Activated naive CD4-positive, alpha-beta T cell treated with anti-CD3 and anti-CD28 coated beads, Interleukin-2, amount 50 U/mL, for 72 hours (primary cell): ENCODE data around the gene EYS. TPM values are rescaled to one million over a fixed set of nuclear protein-coding genes. Genes with fewer than 3 reads are reported as not detected.

Source experiments
- ATAC-seq, 2 donors: fragments of 150-1000 bp; cut with Tn5 transposase; 2 replicates each; pipeline ENCODE4 v1.10.0; 2021; ENCODE audit warnings: mild to moderate bottlenecking in 2 of 2, moderate library complexity in 2 of 2
- DNase-seq, 2 donors: peaks; one replicate each; pipeline ENCODE4 v3.0.0; 2021 to 2022; ENCODE audit warnings: low spot score in 2 of 2
- H3K27ac Mint-ChIP-seq, 2 donors: one replicate each; pipeline ENCODE4 v1.8.0; 2022; ENCODE audit warnings: mild to moderate bottlenecking in 2 of 2, mixed read lengths in 2 of 2
- H3K36me3 Mint-ChIP-seq, 2 donors: one replicate each; pipeline ENCODE4 v1.8.0; 2022; ENCODE audit warnings: mixed read lengths in 2 of 2
- H3K9me3 Mint-ChIP-seq, 2 donors: one replicate each; pipeline ENCODE4 v1.8.0; 2022; ENCODE audit warnings: mixed read lengths in 2 of 2
- total RNA-seq, 2 donors: library from RNA; stranded (reverse); gene quantifications; one replicate each; pipeline ENCODE4 v1.2.3, GENCODE V29; 2022

Gene EYS
- total RNA-seq, 2 donors from 2014 or later, result not detected

GRCh38 chr6:65221153-65221552 is 485.9 kb downstream of the EYS start:
- H3K36me3 Mint-ChIP-seq, result peaks cover 10 to 11% of the 10 kb centered on the region in 2 donors
- DNase-seq (no peak), ATAC-seq (no peak)
- H3K9me3 Mint-ChIP-seq, result peaks cover 22 to 36% of the 10 kb centered on the region in 2 donors
- H3K27ac Mint-ChIP-seq, result no peak overlapping the region

DNA sequence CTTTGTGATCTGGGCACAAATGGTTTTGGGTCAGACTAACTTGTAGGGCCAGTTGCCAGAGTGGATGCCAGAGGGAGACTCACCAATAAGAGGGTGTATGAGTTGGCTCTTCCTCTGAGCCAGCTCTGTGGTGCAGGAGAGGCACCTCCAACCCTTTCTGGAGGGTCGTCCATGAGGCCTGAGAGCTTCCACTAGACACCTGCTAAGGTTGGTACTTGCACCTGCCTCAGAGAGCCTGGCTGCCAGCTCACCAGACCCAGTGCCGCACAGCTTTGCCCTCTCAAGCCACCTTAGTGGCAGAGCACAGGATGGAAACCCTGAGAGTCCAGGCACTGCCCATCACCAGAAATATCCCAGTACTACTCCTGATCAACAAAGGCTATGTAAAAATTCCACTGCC is 504.3 kb downstream of the EYS start:
- no peaks in the 10 kb centered on the region for H3K36me3 Mint-ChIP-seq
- DNase-seq (no peak), ATAC-seq (no peak)
- peaks cover 31 to 34% of the 10 kb centered on the region in 2 donors for H3K9me3 Mint-ChIP-seq
- no peak overlapping the region for H3K27ac Mint-ChIP-seq

DNA sequence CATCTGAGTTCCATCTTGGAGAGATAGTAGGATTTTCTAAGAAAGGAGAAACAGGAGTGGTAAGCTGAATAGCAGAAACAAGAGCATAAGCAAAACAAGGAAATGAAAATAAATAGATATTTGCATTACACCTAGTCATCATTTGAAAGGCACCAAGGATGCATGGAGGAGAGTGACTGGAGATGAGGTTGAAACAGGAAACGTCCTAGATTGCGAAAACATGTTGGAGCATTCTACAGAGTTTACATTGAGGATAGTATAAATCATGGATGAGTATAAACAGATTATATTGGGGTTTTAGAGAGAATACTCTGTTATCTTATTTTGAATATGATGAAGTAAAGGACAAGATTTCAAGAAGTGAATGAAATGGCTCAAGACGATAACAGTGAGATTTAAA is 507.3 kb downstream of the EYS start:
- Mint-ChIP-seq H3K36me3 (no peaks in the 10 kb centered on the region), H3K9me3 (peaks cover 18 to 29% of the 10 kb centered on the region in 2 donors), H3K27ac (no peak overlapping the region)
- ATAC-seq, result no peak
- no peak for DNase-seq

GRCh38 chr6:65199121-65199520 is 507.9 kb downstream of the EYS start:
- no peak overlapping the region for H3K27ac Mint-ChIP-seq
- ATAC-seq, result no peak
- no peaks in the 10 kb centered on the region for H3K36me3 Mint-ChIP-seq
- H3K9me3 Mint-ChIP-seq, result peaks cover 18 to 29% of the 10 kb centered on the region in 2 donors
- DNase-seq, result no peak

- no peak for ATAC-seq
- Mint-ChIP-seq H3K36me3 (no peaks in the 10 kb centered on the region), H3K9me3 (peaks cover 3 to 5% of the 10 kb centered on the region in 2 donors), H3K27ac (no peak overlapping the region)
- DNase-seq, result no peak
Observed at GRCh38 chr6:65191471-65191870, 515.6 kb downstream of the EYS start.

GRCh38 chr6:65189236-65189881 is 517.7 kb downstream of the EYS start:
- no peaks in the 10 kb centered on the region for H3K36me3 Mint-ChIP-seq
- H3K9me3 Mint-ChIP-seq, result no peaks in the 10 kb centered on the region
- DNase-seq (no peak), ATAC-seq (no peak)
- no peak overlapping the region for H3K27ac Mint-ChIP-seq

GRCh38 chr6:65186826-65187225 is 520.2 kb downstream of the EYS start:
- Mint-ChIP-seq H3K27ac (no peak overlapping the region), H3K36me3 (no peaks in the 10 kb centered on the region), H3K9me3 (no peaks in the 10 kb centered on the region)
- ATAC-seq (no peak), DNase-seq (no peak)

- Mint-ChIP-seq H3K9me3 (peaks cover 4 to 6% of the 10 kb centered on the region in 2 donors), H3K36me3 (peaks cover 0 to 5% of the 10 kb centered on the region in 2 donors), H3K27ac (no peak overlapping the region)
- no peak for DNase-seq
- ATAC-seq, result no peak
Observed at GRCh38 chr6:65182681-65183080, 524.3 kb downstream of the EYS start.

- H3K27ac Mint-ChIP-seq, result no peak overlapping the region
- ATAC-seq (no peak), DNase-seq (no peak)
- H3K9me3 Mint-ChIP-seq, result peaks cover 6 to 14% of the 10 kb centered on the region in 2 donors
- H3K36me3 Mint-ChIP-seq, result no peaks in the 10 kb centered on the region
Observed at GRCh38 chr6:65170273-65170672, 536.8 kb downstream of the EYS start.

DNA sequence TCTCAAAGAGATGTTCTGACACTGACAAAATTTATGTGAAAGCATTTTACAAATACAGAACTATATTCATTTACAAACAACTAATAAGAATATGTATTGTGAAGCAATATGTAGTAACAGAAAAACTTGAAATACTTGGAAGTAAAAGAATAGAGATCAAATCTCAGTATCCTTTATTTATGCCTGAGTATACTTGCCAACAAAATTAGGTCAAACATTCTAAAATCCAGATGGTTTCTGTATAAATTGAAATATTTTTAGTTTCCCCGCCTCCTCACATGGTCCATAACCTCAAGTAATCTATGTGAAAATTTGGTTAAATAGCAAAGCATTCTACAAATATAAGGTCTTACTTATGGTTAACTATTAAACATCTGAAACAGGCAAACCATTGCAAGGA is 545.4 kb downstream of the EYS start:
- Mint-ChIP-seq H3K27ac (no peak overlapping the region), H3K9me3 (peaks cover 15 to 21% of the 10 kb centered on the region in 2 donors), H3K36me3 (no peaks in the 10 kb centered on the region)
- no peak for ATAC-seq
- DNase-seq, result no peak

DNA sequence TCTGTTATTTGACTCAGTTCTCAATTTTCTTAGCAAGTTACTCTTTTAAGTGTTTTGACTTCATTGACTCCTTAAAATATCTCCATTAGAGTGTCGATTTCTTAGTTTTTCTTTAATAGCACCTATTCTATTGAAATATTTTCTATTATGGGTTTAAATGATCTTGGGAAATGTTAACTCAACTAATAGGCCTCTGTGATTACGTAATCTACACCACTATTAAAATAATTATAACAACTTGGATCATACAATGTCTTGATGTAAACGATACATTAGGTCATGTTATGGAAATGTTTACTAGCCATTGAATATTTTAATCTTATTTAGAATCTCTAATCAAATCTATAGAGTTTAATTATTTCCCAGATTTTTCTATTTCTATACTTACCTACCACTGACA is 550.0 kb downstream of the EYS start:
- H3K9me3 Mint-ChIP-seq, result peaks cover 19 to 20% of the 10 kb centered on the region in 2 donors
- H3K36me3 Mint-ChIP-seq, result no peaks in the 10 kb centered on the region
- no peak for DNase-seq
- no peak for ATAC-seq
- H3K27ac Mint-ChIP-seq, result no peak overlapping the region

DNA sequence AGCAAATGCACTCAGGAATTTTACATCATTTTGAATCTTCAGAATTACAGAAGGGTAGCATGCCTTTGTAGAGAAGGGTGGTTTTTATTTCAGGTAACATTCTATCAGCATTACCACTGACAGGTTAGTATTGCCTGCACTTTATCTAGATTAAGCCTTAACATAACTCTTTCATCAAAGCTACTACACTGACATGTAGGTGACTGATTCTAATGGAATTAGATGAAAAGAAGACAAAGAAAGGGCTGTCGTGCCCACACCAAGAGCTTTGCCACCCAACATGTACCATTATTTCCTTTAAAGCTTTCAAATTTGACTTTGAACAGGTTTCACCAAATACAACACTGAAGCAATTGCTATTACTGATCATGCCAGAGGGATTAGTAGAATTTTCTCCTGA is 551.9 kb downstream of the EYS start:
- Mint-ChIP-seq H3K36me3 (no peaks in the 10 kb centered on the region), H3K9me3 (peaks cover 19% of the 10 kb centered on the region in 2 donors), H3K27ac (no peak overlapping the region)
- DNase-seq (no peak), ATAC-seq (no peak)

DNA sequence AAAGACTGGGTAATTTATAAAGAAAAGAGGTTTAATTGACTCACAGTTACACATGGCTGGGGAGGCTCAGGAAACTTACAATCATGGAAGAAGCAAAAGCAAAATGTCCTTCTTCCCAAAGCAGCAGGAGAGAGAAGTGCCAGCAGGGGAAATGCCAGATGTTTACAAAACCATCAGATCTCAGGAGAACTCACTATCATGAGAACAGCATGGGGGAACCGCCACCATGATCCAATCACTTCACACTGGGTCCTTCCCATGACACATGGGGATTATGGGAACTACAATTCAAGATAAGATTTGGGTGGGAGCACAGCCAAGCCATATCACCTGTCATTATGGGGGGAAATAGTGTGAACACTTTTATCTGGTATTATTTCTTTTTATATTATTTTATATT is 557.2 kb downstream of the EYS start:
- peaks cover 10 to 15% of the 10 kb centered on the region in 2 donors for H3K9me3 Mint-ChIP-seq
- ATAC-seq (no peak), DNase-seq (no peak)
- no peaks in the 10 kb centered on the region for H3K36me3 Mint-ChIP-seq
- H3K27ac Mint-ChIP-seq, result no peak overlapping the region

DNA sequence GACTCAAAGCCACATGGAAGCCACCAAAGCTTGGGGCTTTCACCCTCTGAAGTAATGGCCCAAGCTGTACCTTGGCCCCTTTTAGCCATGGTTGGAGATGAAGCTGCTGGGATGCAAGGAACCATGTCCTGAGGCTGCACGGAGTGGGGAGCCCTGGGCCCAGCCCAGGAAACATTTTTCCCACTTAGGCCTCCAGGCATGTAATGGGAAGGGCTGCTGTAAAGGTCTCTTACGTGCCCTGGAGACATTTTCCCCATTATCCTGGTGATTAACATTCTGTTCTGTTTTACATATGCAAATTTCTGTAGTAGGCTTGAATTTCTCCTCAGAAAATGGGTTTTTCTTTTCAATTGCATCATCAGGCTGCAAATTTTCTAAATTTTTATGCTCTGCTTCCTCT is 558.2 kb downstream of the EYS start:
- Mint-ChIP-seq H3K9me3 (peaks cover 10 to 11% of the 10 kb centered on the region in 2 donors), H3K36me3 (no peaks in the 10 kb centered on the region), H3K27ac (no peak overlapping the region)
- ATAC-seq (no peak), DNase-seq (no peak)

- Mint-ChIP-seq H3K36me3 (peaks cover 0 to 10% of the 10 kb centered on the region in 2 donors), H3K27ac (no peak overlapping the region), H3K9me3 (peaks cover 37 to 42% of the 10 kb centered on the region in 2 donors)
- DNase-seq (no peak), ATAC-seq (no peak)
Observed at GRCh38 chr6:65135567-65135966, 571.5 kb downstream of the EYS start.

DNA sequence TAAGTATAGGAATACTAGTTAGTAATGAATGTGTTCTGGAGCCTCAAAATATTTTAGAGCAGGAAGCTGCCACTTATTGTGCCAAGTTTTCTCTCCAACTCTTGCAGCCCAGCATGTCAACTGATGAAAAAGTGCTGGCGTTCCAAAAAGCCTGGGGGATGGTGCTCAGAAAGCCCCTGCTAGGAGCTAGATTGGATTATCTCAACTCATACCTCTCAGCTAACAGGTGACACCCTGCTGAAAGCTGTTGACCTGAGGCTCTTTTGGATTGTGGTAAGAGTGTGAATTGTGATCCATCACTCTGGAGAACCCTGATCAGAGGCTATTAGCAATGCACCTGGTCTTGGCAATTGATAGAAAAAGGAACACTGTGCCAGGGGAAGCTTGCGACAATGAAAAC is 580.4 kb downstream of the EYS start:
- ATAC-seq (no peak), DNase-seq (no peak)
- peaks cover 0 to 5% of the 10 kb centered on the region in 2 donors for H3K36me3 Mint-ChIP-seq
- no peak overlapping the region for H3K27ac Mint-ChIP-seq
- peaks cover 15 to 28% of the 10 kb centered on the region in 2 donors for H3K9me3 Mint-ChIP-seq

DNA sequence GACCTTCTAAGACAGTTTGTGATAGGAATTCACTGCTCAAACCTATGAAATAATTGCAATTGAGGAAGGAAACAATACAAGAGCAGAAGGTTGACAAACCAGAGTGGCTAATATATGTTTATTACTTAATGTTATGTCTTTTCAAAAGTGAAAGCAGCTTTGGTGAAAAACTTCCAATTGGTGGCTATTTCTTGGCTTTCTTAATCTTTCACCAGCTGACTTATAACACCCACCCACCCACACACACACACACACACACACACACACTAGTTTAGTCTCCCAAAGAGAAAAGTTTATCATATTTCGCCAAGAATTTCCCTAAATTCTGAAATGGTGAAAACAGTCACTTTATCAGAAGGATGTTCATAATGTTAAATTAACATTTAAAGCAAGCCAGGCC is 583.5 kb downstream of the EYS start:
- peaks cover 14 to 29% of the 10 kb centered on the region in 2 donors for H3K9me3 Mint-ChIP-seq
- no peak for DNase-seq

DNA sequence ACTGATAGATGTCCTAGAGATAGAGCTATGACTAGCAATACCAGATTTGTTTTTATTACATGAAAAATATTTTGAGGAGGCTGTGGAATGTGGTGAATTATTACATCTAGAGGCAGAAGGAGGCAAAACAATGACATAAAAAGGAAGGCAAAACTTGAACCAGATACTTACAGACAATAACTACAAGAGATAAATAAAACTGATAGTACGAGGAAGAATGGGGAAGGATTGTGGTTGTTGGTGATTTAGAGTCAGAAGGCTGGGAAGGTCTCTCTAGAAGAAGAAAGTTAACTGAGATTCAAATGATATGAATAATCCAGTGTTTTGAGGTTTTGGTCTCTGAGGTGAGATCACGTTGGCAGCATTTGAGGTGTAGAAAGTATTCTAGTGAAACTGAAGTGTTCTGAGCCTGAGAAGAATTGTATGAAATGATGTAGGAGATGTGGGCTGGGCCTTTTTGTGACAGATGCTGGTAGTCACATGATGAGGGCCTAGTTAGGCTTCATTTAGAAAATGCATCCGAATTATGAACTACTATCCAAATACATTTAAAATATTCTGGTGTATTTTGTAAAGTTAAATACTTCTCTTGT is 589.1 kb downstream of the EYS start:
- Mint-ChIP-seq H3K27ac (no peak overlapping the region), H3K9me3 (peaks cover 30 to 31% of the 10 kb centered on the region in 2 donors), H3K36me3 (no peaks in the 10 kb centered on the region)
- ATAC-seq (no peak), DNase-seq (no peak)

More for the DNA sequence above, 583.5 kb downstream of the EYS start:
- H3K27ac Mint-ChIP-seq, result no peak overlapping the region
- no peak for ATAC-seq
- no peaks in the 10 kb centered on the region for H3K36me3 Mint-ChIP-seq
